HG03039 (cell line): ENCODE results near the gene C1orf56.

Source experiments
- ATAC-seq: cut with Tn5 transposase; IDR thresholded peaks from one replicate; pipeline ENCODE4 v1.9.1; 2021; ENCODE audit warnings: mild to moderate bottlenecking, moderate library complexity; ENCODE audit not compliant: unreplicated experiment

The C1orf56 gene, protein sequence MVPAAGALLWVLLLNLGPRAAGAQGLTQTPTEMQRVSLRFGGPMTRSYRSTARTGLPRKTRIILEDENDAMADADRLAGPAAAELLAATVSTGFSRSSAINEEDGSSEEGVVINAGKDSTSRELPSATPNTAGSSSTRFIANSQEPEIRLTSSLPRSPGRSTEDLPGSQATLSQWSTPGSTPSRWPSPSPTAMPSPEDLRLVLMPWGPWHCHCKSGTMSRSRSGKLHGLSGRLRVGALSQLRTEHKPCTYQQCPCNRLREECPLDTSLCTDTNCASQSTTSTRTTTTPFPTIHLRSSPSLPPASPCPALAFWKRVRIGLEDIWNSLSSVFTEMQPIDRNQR

DNA sequence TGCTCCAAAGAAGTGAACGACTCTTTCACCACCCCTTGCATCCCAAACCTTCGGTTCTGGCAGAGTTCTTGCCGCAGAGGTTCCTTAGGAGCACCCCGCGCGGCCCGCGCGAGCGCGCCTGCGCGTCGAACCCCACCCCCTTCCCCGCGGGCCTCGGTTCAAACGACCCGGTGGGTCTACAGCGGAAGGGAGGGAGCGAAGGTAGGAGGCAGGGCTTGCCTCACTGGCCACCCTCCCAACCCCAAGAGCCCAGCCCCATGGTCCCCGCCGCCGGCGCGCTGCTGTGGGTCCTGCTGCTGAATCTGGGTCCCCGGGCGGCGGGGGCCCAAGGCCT is at the start of gene C1orf56:
TSS of gene C1orf56 (plus strand) at position 161 of the 334 bp plus-strand sequence. CDS start at position 258, 97 bp downstream.
- no peak for ATAC-seq

DNA sequence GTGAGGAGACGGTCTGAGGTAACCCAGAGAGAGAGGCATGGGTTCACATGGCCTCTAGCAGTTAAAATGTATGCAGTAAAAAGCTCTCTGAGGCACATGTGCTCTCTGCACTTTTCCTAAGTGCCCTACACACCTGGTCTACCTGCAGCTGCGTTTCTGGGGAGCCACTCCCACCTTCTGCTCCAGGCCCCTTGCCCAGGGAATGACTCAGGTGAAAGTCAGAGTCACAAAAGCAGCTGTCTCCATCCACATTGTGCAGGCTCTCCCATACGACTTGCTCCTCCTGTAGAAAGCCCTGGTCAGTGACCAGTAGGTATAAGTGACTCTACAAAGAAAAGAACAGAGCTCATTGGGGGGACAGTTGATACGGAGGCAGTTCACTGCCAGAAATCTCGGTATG is 49.6 kb upstream of the C1orf56 start:
- ATAC-seq = no peak

DNA sequence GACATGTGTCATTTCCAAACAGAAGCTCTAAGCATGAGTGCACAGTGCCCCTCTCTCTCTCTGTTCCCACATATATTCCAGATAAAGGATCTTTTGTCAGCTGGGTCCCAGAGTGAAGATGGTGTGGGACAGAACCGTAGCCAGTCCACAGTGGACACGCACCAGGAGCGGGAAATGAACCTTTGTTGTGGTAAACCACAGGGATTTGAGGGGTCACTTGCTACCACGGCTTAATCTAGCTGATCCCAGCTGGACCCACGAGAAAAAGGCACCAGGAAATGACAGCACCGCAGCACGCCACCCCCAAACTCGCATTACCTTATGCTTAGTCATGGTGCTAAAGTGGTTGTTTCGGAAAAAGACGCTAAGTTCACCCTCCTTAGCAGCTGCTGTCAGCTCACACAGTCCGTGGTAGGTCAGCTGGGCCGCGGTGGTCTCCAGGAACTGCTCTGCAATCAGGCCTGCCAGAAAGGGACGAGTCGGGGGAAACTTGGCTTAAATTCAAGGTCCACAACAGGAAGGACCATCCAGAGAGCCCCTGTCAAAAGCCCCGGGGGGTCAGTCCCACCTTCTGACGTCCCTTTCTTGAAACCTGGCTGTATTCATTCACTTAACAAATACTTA is 48.4 kb upstream of the C1orf56 start:
- no peak for ATAC-seq

DNA sequence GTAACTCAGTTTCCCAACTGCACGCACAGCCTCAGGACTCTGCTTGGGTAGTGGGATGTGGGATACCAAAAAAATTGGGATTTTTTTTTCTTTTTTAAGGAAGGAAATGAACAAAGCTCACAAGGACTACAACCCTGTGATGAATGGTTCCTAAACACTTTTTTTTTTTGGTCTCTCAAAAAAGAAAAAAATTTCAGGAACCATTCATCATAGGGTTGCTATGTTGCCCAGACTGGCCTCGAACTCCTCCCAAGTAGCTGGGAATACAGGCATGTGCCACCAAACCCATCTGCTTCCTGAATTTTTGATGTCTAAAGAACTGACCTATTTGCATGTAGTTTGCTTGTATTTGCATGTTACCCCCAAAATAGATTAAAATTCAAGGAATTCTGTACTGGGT is 47.6 kb upstream of the C1orf56 start:
- no peak for ATAC-seq

DNA sequence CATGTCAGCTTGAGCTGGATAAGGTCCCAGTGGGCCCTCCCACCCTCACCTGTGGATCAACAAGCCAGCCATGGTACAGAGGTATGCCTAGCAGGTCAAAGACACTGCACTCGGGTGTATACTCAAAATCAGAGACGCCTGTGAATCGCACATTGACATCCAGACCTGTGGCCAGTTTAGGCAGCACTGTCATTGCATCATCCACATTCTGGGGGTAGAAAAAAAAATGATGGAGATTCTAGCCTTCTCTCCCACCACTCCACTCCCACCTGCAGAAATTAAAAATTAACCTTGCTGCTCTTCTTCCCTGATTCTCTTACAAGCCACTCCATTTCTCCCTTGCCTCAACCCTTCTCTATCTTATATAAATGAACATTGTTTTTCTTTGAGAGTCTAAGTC is 47.1 kb upstream of the C1orf56 start:
- no peak for ATAC-seq

DNA sequence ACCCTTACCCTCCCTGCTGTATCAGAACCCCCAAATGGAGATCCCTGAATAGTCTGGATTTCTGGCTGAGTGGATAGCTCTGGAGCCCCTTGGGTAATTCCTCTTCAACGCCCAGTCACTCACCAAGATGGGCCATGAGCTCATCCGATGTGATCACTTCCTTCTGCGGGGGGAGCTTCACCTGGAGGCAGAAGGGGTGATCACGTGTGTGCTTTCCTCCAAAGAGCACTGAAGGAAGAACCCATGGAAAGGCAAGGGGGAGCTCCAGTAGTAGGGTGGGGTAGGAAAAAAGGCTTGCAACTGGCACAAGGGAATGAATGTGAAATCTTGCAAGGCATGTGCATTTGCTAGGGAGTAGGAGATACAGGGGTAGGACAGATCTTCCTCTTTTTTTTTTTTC is 45.9 kb upstream of the C1orf56 start:
- ATAC-seq = no peak

DNA sequence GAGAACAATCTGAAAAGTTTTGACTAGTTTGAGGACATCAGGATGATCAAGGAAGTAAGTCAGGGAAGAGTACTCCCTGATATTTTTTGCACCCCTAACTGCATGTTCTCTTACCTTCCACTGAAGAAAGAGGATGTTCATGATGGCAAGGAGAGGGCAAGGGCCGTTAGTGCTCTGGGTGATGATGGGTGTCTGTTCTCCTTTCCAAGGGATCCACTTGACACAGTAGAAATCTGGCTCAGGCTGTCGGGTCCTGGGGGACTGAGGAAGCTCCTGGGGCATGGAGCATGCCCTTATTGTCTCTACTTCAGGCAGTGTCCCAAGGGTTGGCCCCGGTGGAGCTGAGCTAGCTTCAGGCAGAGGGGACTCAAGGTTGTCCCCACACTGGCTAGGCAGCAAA is 45.5 kb upstream of the C1orf56 start:
- no peak for ATAC-seq

DNA sequence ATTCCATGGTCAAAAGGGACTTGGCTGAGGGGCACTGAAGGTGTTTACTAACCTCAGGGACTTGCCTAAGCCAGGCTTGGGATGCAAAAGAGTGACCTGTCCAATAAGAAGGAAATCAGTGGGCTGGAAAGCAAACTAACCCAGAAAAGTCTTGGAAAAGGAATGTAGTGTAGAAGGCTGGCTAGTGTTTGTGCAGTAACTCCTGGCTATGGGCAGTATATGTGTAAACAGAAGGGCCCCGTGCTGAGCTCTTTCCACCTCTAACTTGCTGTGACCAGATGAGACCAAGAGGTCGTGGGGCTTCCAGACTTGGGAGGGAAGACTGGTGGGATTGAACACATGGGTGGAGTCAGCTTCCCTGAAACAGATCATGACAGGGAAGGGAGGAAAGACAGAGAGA is 44.9 kb upstream of the C1orf56 start:
- ATAC-seq = no peak

DNA sequence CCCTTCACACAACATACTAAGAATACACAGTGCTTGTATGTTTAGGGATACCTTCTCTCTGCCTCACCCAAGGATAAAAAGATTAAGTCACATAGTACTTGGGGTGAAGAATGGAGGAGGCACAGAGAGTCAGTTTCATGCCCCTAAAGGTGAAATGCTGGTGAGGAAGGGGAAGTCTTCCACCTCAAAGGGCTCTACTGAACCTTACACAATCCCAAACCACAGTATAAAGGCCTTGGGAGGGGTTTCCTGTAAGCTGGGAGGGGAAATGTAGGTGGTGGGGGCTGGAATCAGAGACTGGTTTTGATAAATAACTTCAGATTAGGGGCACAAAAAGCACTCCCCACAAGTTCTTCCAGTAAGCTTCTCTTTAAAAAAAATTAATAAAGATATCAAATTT is 44.4 kb upstream of the C1orf56 start:
- no peak for ATAC-seq

DNA sequence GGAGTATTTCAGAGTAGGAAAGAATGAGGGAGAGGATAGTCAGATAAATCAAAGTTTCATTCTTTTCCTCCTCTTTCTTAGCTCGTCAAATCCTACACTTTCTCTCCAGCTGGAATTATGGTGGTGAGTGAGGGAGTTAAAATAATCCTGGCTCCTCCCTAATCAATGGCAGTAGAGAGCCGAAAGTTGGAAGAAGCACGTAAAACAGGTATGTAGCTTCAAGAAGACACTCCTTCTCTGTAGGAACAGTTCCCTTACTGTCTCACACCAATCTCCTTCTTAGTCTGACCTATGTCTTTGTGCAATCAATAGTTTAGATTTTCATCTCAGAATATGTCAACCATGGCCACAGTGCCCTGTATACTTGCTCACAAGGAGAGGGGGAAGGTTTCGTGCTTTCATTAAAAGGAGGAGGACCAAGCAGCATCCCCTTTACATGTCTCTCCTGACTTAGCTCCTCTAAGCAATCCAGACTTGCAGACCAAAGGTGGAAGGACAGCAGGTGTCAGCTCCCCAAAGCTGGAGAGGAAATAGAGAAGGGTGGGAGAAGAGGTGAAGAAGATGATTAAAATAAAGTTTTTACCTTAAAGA is 41.7 kb upstream of the C1orf56 start:
- ATAC-seq = no peak

DNA sequence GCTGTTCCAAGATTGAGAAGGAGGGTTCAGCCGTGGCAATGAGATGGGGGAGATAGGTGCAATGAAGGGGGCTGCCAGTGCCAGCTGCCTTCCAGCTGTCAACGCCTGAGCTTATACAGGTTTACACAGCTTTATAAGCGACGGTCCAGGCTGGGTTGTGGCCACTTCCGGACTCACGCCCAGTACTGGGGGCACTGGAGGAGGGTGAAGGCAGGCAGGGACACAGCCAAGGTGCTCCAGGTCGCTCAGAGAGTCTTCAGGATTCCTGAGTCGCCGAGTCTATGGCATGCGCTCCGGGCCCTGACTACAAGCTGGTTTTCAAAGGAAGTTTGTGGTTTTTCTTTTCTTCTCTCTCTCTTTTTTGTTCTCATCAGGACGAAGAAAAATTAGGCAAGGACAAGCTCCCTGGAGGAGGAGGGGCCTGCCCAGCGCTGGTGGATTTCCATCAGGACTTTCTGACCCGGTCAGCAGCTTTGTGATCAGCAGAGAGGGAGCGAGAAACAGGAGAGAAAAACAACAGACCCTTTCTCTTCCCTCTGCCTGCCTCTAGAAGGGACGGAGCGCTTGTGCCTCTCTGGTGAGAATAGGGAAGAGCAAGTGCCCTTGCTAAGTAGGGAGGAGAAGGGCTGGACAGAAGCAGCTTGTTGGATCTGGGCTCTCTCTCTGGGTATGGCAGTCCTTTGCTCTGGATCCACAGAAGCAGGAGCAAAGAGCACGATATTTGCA is 41.1 kb upstream of the C1orf56 start, which contains the start of gene MINDY1:
TSS of gene MINDY1 (minus strand) at position 576 of the 726 bp plus-strand sequence. CDS start 4,285 bp downstream, outside the sequence.
- ATAC-seq = no peak

DNA sequence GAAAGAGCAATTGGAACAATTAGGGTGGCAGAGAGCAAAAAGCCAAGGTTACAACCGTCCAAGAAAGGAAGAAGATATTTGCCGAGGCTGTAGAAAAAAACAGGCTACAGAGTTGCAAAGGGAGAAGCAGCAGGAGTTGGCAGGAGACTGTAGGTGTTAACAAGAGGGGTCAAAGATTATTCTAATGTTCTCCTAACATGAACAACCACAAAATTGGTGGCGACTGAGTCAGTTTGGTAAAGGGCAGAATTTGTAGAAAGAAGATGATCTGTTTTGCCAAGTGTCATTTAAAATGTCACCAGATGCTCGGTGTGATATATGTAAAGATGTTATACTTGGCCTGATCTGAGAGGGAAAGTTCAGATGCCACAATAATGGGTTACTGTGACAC is 39.7 kb upstream of the C1orf56 start:
- no peak for ATAC-seq

DNA sequence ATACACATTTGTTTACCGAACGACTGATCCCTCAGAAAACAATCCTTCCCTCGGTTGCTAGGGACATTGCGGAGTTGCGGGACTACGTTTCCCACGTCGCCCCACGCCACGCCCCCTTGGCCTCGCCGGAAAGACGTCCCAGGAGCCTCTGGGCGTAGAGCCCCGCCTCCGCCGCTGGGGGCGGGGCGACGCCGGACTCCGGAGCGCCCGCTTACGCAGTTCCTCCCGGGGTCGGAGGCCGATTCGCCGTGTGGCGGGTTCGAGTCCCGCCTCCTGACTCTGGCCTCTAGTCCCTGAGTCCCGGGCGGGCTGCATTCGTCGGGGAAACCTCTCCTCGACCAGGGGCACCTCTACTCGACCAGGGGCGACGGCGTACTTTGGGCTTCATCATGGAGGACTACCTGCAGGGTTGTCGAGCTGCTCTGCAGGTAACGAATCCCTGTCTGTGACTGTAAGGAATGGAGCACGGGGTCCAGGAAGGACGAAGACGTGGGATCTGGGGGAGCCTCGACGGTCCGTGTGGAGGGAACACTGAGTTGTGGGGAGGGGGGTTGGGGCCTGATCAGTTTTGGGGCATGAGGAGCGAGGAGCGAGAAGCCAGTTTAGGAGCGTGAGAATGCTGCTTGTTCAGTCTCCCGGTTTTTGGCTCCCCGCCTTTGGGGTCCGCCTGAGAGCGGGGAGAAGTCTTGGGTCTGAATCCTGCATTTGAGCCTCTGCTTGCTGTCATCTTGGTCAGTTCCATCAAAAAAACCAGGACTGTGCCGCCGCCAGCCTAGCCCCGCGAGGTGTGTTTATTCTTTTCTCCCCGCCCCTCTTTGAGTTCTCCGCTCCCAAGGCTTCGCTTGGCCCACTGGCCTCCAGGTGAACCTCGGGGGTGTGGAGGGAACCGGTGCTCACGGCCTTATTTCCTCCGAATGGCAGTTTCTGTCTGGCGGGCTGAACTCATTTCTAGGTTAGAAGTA is 39.0 kb upstream of the C1orf56 start, which contains the start of gene PRUNE1:
TSS of gene PRUNE1 (plus strand) at position 206 of the 962 bp plus-strand sequence. CDS start at position 390, 184 bp downstream.
- peak; percentile 76 for ATAC-seq

DNA sequence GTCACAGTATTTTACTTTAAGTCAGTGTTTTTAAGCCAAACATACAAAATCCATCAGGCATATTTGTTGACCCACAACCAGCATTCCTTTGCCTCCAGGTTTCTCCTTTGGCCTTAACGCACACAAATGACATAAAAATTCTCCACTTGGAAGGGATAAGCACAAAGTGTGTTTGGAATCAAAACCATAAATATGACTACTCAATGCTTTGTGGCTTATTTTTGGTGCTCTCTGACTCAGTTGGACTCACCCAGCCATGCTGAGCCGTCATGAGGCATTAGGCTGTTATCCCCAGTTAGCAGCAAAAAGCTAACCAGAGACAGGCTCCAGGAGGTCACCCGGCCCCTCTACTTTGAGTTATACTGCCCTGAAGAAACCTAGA is 38.4 kb upstream of the C1orf56 start:
- ATAC-seq = no peak

DNA sequence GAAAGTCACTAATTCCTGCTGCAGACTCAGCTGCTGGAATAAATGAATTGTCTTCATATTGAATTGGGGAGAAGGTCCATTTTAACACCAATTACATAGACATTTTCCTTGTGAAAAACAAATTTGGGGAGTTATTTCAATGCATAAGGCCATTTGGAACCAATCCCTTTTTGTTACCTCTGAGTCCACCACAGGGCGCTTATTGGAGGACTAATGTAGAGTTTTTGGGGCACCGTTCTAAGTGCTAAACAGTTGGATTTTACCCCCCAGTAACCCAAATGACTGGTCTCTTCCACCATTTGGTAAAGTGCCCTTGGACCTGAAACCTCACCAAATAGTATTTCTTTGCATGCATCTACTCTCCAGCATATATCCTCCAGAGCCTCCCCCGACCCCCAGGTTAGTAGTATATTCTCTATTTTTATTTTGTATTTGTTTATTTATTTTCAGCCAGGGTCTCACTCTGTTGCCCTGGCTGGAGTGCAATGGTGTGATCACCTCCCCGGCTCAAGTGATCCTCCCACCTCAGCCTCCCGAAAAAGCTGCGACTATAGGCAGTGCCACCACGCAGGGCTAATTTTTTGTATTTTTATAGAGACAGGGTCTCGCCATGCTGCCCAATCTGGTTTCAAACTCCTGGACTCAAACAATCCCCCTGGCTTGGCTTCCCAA is 37.7 kb upstream of the C1orf56 start:
- ATAC-seq = no peak

DNA sequence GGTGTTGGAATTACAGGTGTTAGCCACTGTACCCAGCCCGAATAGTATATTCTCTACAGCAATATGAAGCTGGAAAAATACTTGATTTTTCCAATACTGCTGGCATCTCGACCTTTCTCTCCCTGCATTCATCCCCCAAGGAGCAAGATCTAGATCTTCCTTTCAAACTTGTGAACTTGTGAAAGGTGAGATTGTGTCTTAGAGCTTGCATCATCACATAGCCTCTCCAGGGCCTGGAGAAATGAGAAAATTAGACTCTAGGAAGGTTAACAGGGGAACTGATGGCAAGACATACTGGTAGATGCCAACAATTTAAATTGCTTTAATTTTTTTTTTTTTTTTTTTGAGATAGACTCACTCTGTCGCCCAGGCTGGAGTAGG is 37.2 kb upstream of the C1orf56 start:
- no peak for ATAC-seq

DNA sequence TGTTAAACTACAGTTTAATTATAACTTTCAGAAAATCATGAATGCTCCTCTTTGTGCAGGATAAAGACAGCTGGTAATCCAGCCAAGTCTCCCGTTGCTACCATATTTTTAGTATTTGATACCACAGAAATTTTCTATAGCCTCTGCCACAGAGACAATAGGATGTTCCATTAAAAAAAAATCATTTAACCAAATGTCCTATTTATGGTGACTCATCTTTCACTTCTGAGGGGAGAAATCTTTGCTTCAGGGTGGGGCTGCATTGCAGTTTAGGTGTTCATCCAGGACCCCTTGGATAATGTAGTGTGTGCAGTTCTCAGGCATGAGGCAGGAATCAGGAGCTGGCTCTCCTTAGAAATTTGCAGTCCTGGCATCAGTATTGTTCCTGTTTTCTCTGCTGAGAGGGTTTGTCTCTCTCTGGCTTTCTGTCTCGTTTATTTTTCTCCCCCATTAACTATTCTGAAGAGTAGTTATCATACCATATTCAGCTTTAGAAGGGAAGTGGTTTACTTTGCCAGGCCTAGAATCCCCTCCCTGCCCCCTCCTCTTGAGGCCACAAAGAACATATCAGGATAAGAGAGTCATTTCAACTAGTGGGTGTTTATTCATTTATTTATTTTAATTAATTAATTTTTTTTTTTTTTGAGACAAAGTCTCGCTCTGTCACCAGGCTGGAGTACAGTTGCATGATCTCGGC is 36.2 kb upstream of the C1orf56 start:
- ATAC-seq = no peak

DNA sequence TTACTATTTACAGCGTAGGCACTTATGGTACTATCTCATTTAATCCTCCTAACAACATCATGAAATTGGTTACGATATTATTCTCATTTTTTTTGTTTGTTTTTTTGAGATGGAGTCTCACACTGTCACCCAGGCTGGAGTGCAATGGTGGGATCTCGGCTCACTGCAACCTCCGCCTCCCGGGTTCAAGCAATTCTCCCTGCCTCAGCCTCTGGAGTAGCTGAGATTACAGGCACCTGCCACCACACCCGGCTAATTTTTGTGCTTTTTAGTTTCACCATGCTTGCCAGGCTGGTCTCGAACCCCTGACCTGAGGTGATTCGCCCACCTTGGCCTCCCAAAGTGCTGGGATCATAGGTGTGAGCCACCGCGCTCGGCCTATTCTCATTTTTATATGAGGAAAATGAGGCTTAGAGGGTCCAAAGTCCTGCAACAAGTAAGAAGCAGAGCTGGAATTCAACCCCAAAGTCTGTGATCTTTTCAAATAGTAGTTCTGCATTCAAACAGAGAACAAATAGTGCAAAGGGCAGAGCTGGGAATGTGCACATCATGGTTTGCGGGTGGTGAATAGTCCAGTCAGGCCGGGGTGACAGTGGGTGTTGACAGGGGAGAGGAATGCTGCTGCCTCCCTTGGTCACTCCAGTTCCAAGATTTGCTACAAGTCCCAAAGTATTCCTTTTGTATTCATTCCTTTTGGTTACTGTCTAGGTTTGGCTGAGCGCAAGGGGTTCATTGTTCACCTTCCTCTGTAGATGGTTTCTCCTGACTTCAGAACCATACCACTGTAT is 34.7 kb upstream of the C1orf56 start:
- no peak for ATAC-seq
